Stimulated activated naive B cell treated with anti-CD40 and anti-IgM and Interleukin-4, amounts not matched to agents 10 μg/mL and 1 μg/mL and 100 μg/mL, for 72 hours (primary cell): Measurements from ENCODE around the gene HOXA9.
A peak's percentile ranks its signal among the peaks of the same experiment; 100 is the strongest.

ENCODE experiments used
- ATAC-seq, 2 donors: fragments of 150-1000 bp; cut with Tn5 transposase; replicated peaks; 2 replicates each; pipeline ENCODE4 v1.10.0; 2021; ENCODE audit warnings: moderate library complexity in 1 of 2
- DNase-seq: peaks from one replicate; pipeline ENCODE4 v3.0.0; 2021
- H3K27ac Mint-ChIP-seq: one replicate; pipeline ENCODE4 v1.8.0; 2022; ENCODE audit warnings: mild to moderate bottlenecking, mixed read lengths
- H3K27me3 Mint-ChIP-seq, 2 donors: one replicate each; pipeline ENCODE4 v1.8.0; 2022; ENCODE audit warnings: mixed read lengths in 2 of 2
- H3K36me3 Mint-ChIP-seq, 2 donors: one replicate each; pipeline ENCODE4 v1.8.0; 2022; ENCODE audit warnings: mixed read lengths in 2 of 2, mild to moderate bottlenecking in 1 of 2
- H3K4me1 Mint-ChIP-seq, 2 donors: one replicate each; pipeline ENCODE4 v1.8.0; 2022; ENCODE audit warnings: mixed read lengths in 2 of 2, mild to moderate bottlenecking in 1 of 2
- H3K4me3 Mint-ChIP-seq, 2 donors: one replicate each; pipeline ENCODE4 v1.8.0; 2022; ENCODE audit warnings: mild to moderate bottlenecking in 2 of 2, mixed read lengths in 2 of 2, moderate library complexity in 1 of 2
- H3K9me3 Mint-ChIP-seq, 2 donors: one replicate each; pipeline ENCODE4 v1.8.0; 2022; ENCODE audit warnings: mixed read lengths in 2 of 2, mild to moderate bottlenecking in 1 of 2

HOXA9 gene

GRCh38 chr7:27204851-27205322 is 39.5 kb upstream of the HOXA9 start:
- DNase-seq, result no peak
- no peaks in the 10 kb centered on the region for H3K9me3 Mint-ChIP-seq
- peak overlapping the region in 1 of 2 donors; percentile 30 for H3K4me3 Mint-ChIP-seq
- no peak for ATAC-seq
- H3K27ac Mint-ChIP-seq, result peak overlapping the region; percentile 57
- peaks cover 90 to 98% of the 10 kb centered on the region in 2 donors for H3K27me3 Mint-ChIP-seq
- H3K36me3 Mint-ChIP-seq, result peaks cover 0 to 2% of the 10 kb centered on the region in 2 donors
- H3K4me1 Mint-ChIP-seq, result peaks cover 36 to 48% of the 10 kb centered on the region in 2 donors

- peak overlapping the region; percentile 33 for H3K27ac Mint-ChIP-seq
- peaks cover 0 to 5% of the 10 kb centered on the region in 2 donors for H3K36me3 Mint-ChIP-seq
- ATAC-seq (no peak), DNase-seq (no peak)
- no peaks in the 10 kb centered on the region for H3K9me3 Mint-ChIP-seq
- peaks cover 87 to 95% of the 10 kb centered on the region in 2 donors for H3K27me3 Mint-ChIP-seq
- H3K4me1 Mint-ChIP-seq, result peaks cover 37 to 50% of the 10 kb centered on the region in 2 donors
- H3K4me3 Mint-ChIP-seq, result no peak overlapping the region
These were observed 38.7 kb upstream of the HOXA9 start for GRCh38 chr7:27203964-27204594.

- peaks cover 40 to 55% of the 10 kb centered on the region in 2 donors for H3K4me1 Mint-ChIP-seq
- ATAC-seq, result no peak
- no peak for DNase-seq
- no peaks in the 10 kb centered on the region for H3K9me3 Mint-ChIP-seq
- peaks cover 87 to 95% of the 10 kb centered on the region in 2 donors for H3K27me3 Mint-ChIP-seq
- no peak overlapping the region for H3K27ac Mint-ChIP-seq
- peaks cover 0 to 5% of the 10 kb centered on the region in 2 donors for H3K36me3 Mint-ChIP-seq
- H3K4me3 Mint-ChIP-seq, result no peak overlapping the region
These were observed 38.1 kb upstream of the HOXA9 start for GRCh38 chr7:27203365-27203953.

DNA sequence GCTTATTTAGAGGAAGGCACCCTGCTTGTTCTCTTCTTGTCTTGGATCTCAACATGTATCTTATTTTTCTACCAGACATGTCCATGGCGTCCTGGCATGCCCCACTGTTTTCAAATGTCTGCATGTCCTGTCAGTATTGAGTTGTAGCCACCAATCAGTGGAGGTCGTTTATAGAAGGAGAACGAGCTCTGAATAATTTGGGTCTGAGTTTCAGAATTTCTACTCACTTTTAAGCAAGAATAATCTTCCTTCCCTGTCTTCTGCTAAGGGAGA is 37.5 kb upstream of the HOXA9 start:
- Mint-ChIP-seq H3K9me3 (no peaks in the 10 kb centered on the region), H3K4me3 (no peak overlapping the region), H3K36me3 (peaks cover 0 to 5% of the 10 kb centered on the region in 2 donors), H3K27me3 (peaks cover 87 to 95% of the 10 kb centered on the region in 2 donors), H3K4me1 (peaks cover 42 to 60% of the 10 kb centered on the region in 2 donors), H3K27ac (no peak overlapping the region)
- ATAC-seq, result no peak
- no peak for DNase-seq

- peaks cover 87 to 95% of the 10 kb centered on the region in 2 donors for H3K27me3 Mint-ChIP-seq
- H3K27ac Mint-ChIP-seq, result peak overlapping the region; percentile 9
- H3K9me3 Mint-ChIP-seq, result no peaks in the 10 kb centered on the region
- H3K4me1 Mint-ChIP-seq, result peaks cover 42 to 60% of the 10 kb centered on the region in 2 donors
- peaks cover 0 to 5% of the 10 kb centered on the region in 2 donors for H3K36me3 Mint-ChIP-seq
- DNase-seq, result no peak
- ATAC-seq, result no peak
- H3K4me3 Mint-ChIP-seq, result peak overlapping the region in 1 of 2 donors; percentile 51
These were observed 36.9 kb upstream of the HOXA9 start for GRCh38 chr7:27202018-27202861.

GRCh38 chr7:27201580-27202017 is 36.3 kb upstream of the HOXA9 start:
- Mint-ChIP-seq H3K4me3 (peak overlapping the region; percentile 88 to 89), H3K9me3 (no peaks in the 10 kb centered on the region), H3K4me1 (peaks cover 42 to 60% of the 10 kb centered on the region in 2 donors), H3K27ac (peak overlapping the region; percentile 9), H3K27me3 (peaks cover 87 to 91% of the 10 kb centered on the region in 2 donors), H3K36me3 (peaks cover 0 to 5% of the 10 kb centered on the region in 2 donors)
- ATAC-seq, result no peak
- DNase-seq, result no peak

- H3K9me3 Mint-ChIP-seq, result no peaks in the 10 kb centered on the region
- H3K4me1 Mint-ChIP-seq, result peaks cover 40 to 63% of the 10 kb centered on the region in 2 donors
- H3K27me3 Mint-ChIP-seq, result peaks cover 84 to 86% of the 10 kb centered on the region in 2 donors
- H3K27ac Mint-ChIP-seq, result peak overlapping the region; percentile 79
- peak overlapping the region; percentile 88 to 89 for H3K4me3 Mint-ChIP-seq
- peak; percentile 63 to 71 for ATAC-seq
- DNase-seq, result no peak
- H3K36me3 Mint-ChIP-seq, result peaks cover 0 to 5% of the 10 kb centered on the region in 2 donors
These were observed 35.6 kb upstream of the HOXA9 start for GRCh38 chr7:27200761-27201579.

- no peak for DNase-seq
- Mint-ChIP-seq H3K4me3 (peak within 1 kb of the TSS; percentile 88 to 89), H3K27me3 (peaks cover 81 to 83% of the 10 kb centered on the region in 2 donors), H3K27ac (peak within 1 kb of the TSS; percentile 79), H3K4me1 (peaks cover 36 to 54% of the 10 kb centered on the region in 2 donors), H3K36me3 (peaks cover 0 to 3% of the 10 kb centered on the region in 2 donors), H3K9me3 (no peaks in the 10 kb centered on the region)
- peak; percentile 41 to 54 for ATAC-seq
These were observed 34.8 kb upstream of the HOXA9 start, which contains the start of gene HOXA13 for GRCh38 chr7:27199849-27200760. Gene HOXA13, minus strand, starts transcription at chr7:27200091. Its CDS starts 14 bp downstream, at chr7:27200077.

DNA sequence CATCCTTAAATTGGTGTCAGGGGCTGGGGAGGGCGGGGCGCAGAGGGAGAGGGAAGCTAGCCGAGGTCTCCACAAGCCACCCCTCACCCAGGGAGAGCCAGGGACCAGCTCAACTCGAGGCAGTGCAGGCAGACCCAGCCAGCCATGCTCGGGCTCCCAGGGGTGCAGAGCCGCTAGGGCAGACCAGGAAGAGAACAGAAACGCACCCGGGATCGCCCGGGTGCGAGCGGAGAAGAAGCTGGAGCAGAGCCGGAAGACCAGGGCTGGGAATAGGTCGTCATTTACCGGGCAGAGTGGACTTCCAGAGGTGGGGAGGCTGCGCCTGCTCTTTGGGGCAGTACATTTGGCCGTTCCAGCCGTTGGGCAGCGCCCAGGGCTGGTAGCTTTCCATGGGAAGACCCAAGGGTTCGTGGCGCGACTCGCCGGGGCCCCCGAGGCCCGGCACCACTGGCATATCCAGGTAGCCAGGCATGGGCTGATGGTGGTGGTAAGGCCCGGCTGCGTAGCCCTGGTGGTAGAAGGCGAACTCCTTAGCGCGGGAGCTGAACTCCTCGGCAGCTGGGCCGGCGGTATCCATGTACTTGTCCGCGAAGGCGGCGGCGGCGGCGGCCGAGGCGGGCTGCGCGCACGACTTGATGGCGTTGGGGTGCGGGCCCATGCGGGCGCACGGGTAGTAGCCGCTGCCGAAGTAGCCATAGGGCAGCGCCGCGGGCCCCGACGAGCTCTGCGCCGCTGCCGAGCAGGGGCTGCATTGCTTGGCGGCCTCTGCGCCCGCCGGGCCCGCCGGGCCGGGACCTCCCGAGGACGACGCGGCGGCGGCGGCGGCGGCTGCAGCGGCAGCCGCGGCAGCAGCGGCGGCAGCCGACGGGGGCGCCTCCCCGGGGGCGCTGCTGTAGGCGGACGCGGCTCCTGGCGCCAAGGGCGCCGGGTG is 33.8 kb upstream of the HOXA9 start:
- no peaks in the 10 kb centered on the region for H3K9me3 Mint-ChIP-seq
- H3K27me3 Mint-ChIP-seq, result peaks cover 76 to 83% of the 10 kb centered on the region in 2 donors
- no peak for DNase-seq
- H3K4me3 Mint-ChIP-seq, result peak overlapping the region; percentile 71 to 74
- peaks cover 29 to 47% of the 10 kb centered on the region in 2 donors for H3K4me1 Mint-ChIP-seq
- peak overlapping the region; percentile 57 for H3K27ac Mint-ChIP-seq
- peaks cover 0 to 3% of the 10 kb centered on the region in 2 donors for H3K36me3 Mint-ChIP-seq
- no peak for ATAC-seq

DNA sequence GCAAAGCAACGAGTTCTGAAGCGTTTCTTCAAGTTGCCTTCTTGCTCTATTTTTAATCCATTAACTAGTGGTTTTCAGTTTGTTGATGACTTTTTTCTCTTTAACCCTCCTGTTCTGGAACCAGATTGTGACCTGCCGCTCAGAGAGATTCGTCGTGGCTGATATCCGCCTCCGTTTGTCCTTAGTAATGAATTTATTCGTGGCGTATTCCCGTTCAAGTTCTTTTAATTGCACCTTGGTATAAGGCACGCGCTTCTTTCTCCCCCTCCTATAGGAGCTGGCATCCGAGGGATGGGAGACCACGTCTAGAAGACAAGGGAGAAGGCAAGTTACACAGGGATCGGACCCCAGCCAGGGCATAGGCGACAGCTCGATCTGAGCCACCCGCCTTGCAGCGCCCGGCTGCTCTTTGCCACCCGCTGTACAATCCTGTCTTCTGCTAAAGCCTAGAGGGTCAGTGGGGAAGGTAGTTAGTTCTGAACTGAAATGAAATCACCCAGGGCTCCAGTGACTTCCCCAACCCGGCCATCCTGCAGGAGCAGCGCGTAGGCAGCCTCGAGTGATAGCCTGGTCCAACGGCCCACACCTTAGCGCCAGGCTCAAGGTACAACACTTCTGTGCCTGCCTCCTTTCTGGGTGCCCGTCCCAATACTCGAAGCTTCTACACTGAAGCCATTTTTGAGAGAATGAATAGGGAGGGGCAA is 33.0 kb upstream of the HOXA9 start:
- Mint-ChIP-seq H3K4me3 (peak overlapping the region; percentile 2 to 74), H3K9me3 (no peaks in the 10 kb centered on the region), H3K27ac (peak overlapping the region; percentile 66), H3K4me1 (peaks cover 29 to 49% of the 10 kb centered on the region in 2 donors), H3K36me3 (peaks cover 0 to 3% of the 10 kb centered on the region in 2 donors), H3K27me3 (peaks cover 67 to 78% of the 10 kb centered on the region in 2 donors)
- no peak for DNase-seq
- no peak for ATAC-seq

- Mint-ChIP-seq H3K9me3 (no peaks in the 10 kb centered on the region), H3K4me3 (no peak overlapping the region), H3K4me1 (peaks cover 29 to 51% of the 10 kb centered on the region in 2 donors), H3K27me3 (peaks cover 59 to 75% of the 10 kb centered on the region in 2 donors), H3K27ac (no peak overlapping the region), H3K36me3 (peaks cover 0 to 3% of the 10 kb centered on the region in 2 donors)
- DNase-seq, result no peak
- ATAC-seq, result no peak
These were observed 32.1 kb upstream of the HOXA9 start for GRCh38 chr7:27197137-27198042.
